HepG2 (cell line): Measurements from ENCODE around the gene IZUMO4. TPM values are rescaled to one million over a fixed set of nuclear protein-coding genes. Genes with fewer than 3 reads are reported as not detected.

Experiments used
- CBX2 ChIP-seq, 2 experiments: fragments of 200-600 bp in 1 of 2; sonication (generic); formaldehyde crosslinking in 1 of 2; IDR thresholded peaks; 2 replicates each; pipeline versions ENCODE4 v1.7.0 to v1.8.1; 2018 to 2022; ENCODE audit warnings: low read depth in 2 of 2, low read length in 1 of 2, mild to moderate bottlenecking in 1 of 2, missing genetic modification reagents in 1 of 2
- CBX5 ChIP-seq: sonication (generic); formaldehyde crosslinking; IDR thresholded peaks from 2 replicates; pipeline ENCODE4 v1.4.0; 2020; ENCODE audit warnings: missing genetic modification reagents, borderline replicate concordance
- GATAD1 ChIP-seq: IDR thresholded peaks from 2 replicates; pipeline ENCODE4 v1.6.1; 2016; ENCODE audit warnings: missing genetic modification reagents, missing compliant biosample characterization
- GLI4 ChIP-seq: sonication (generic); formaldehyde crosslinking; IDR thresholded peaks from 2 replicates; pipeline ENCODE4 v1.5.1; 2020; ENCODE audit warnings: missing genetic modification reagents, mild to moderate bottlenecking, moderate library complexity, borderline replicate concordance
- HNF4A ChIP-seq: sonication (generic); formaldehyde crosslinking; IDR thresholded peaks from 2 replicates; pipeline ENCODE4 v1.4.0; 2020; ENCODE audit warnings: missing genetic modification reagents
- KAT8 ChIP-seq: IDR thresholded peaks from 2 replicates; pipeline ENCODE4 v1.6.1; 2016; ENCODE audit warnings: missing genetic modification reagents, missing compliant biosample characterization
- MYNN ChIP-seq: sonication (generic); formaldehyde crosslinking; IDR thresholded peaks from 2 replicates; pipeline ENCODE4 v1.4.0; 2020; ENCODE audit warnings: mild to moderate bottlenecking, low read depth, missing genetic modification reagents
- POGK ChIP-seq: sonication (generic); formaldehyde crosslinking; conservative IDR thresholded peaks from 2 replicates; pipeline ENCODE4 v1.8.0; 2022; ENCODE audit warnings: mild to moderate bottlenecking, moderate library complexity, missing genetic modification reagents
- SMARCC2 ChIP-seq: fragments of 450-650 bp; IDR thresholded peaks from 2 replicates; pipeline ENCODE4 v1.6.1; 2017; ENCODE audit warnings: antibody characterized with exemption, mild to moderate bottlenecking
- SP2 ChIP-seq: sonication (generic); formaldehyde crosslinking; IDR thresholded peaks from 2 replicates; pipeline ENCODE4 v1.5.1; 2020; ENCODE audit warnings: mild to moderate bottlenecking, missing genetic modification reagents
- TAF1 ChIP-seq: sonication (generic); formaldehyde crosslinking; IDR thresholded peaks from 2 replicates; pipeline ENCODE4 v1.4.0; 2020; ENCODE audit warnings: missing genetic modification reagents
- TAF15 ChIP-seq: fragments of 200-400 bp; formaldehyde crosslinking; IDR thresholded peaks from one replicate; pipeline ENCODE4 v1.6.1; 2018; ENCODE audit warnings: mild to moderate bottlenecking, low read depth, low read length; ENCODE audit not compliant: poor library complexity, severe bottlenecking
- TBL1XR1 ChIP-seq: fragments of 150-350 bp; IDR thresholded peaks from 2 replicates; pipeline ENCODE4 v1.6.1; 2014; ENCODE audit warnings: borderline replicate concordance, low read length; ENCODE audit not compliant: partially characterized antibody
- TCF12 ChIP-seq, 2 experiments: fragments of 450-650 bp in 1 of 2; sonication (generic) in 1 of 2; formaldehyde crosslinking in 1 of 2; IDR thresholded peaks; 2 replicates each; pipeline versions ENCODE4 v1.6.1 to v1.8.0; 2017 to 2022; ENCODE audit warnings: antibody characterized with exemption in 1 of 2, mild to moderate bottlenecking in 1 of 2, missing genetic modification reagents in 1 of 2, moderate library complexity in 1 of 2
- TFDP1 ChIP-seq: IDR thresholded peaks from 2 replicates; pipeline ENCODE4 v1.6.1; 2016; ENCODE audit warnings: missing compliant biosample characterization, missing genetic modification reagents, borderline replicate concordance
- TOPORS ChIP-seq: sonication (generic); formaldehyde crosslinking; IDR thresholded peaks from 2 replicates; pipeline ENCODE4 v1.8.0; 2023; ENCODE audit warnings: mild to moderate bottlenecking, missing genetic modification reagents
- YEATS2 ChIP-seq: sonication (generic); formaldehyde crosslinking; IDR thresholded peaks from 2 replicates; pipeline ENCODE4 v1.4.0; 2020; ENCODE audit warnings: missing genetic modification reagents, borderline replicate concordance
- ZFP36L1 ChIP-seq: sonication (generic); formaldehyde crosslinking; IDR thresholded peaks from 2 replicates; pipeline ENCODE4 v1.8.0; 2022; ENCODE audit warnings: mild to moderate bottlenecking, missing genetic modification reagents, moderate library complexity
- ZNF17 ChIP-seq: sonication (generic); formaldehyde crosslinking; IDR thresholded peaks from 2 replicates; pipeline ENCODE4 v1.5.0; 2020; ENCODE audit warnings: mild to moderate bottlenecking, missing genetic modification reagents
- ZNF180 ChIP-seq: sonication (generic); formaldehyde crosslinking; IDR thresholded peaks from 2 replicates; pipeline ENCODE4 v1.4.0; 2020; ENCODE audit warnings: low read depth, missing genetic modification reagents, borderline replicate concordance
- ZNF20 ChIP-seq: sonication (generic); formaldehyde crosslinking; IDR thresholded peaks from 2 replicates; pipeline ENCODE4 v1.4.0; 2020; ENCODE audit warnings: mild to moderate bottlenecking, moderate library complexity, missing genetic modification reagents
- ZNF256 ChIP-seq: sonication (generic); formaldehyde crosslinking; conservative IDR thresholded peaks from 2 replicates; pipeline ENCODE4 v1.4.0; 2020; ENCODE audit warnings: missing genetic modification reagents
- ZNF691 ChIP-seq: sonication (generic); formaldehyde crosslinking; IDR thresholded peaks from 2 replicates; pipeline ENCODE4 v1.4.0; 2020; ENCODE audit warnings: missing genetic modification reagents, low read depth, mild to moderate bottlenecking, borderline replicate concordance
- ZNF703 ChIP-seq: sonication (generic); formaldehyde crosslinking; IDR thresholded peaks from 2 replicates; pipeline ENCODE4 v1.5.1; 2020; ENCODE audit warnings: missing genetic modification reagents, mild to moderate bottlenecking, moderate library complexity, borderline replicate concordance
- ZNF776 ChIP-seq: sonication (generic); formaldehyde crosslinking; IDR thresholded peaks from 2 replicates; pipeline ENCODE4 v1.4.0; 2020; ENCODE audit warnings: mild to moderate bottlenecking, missing genetic modification reagents
- ZNF780A ChIP-seq: sonication (generic); formaldehyde crosslinking; IDR thresholded peaks from 2 replicates; pipeline ENCODE4 v1.8.0; 2022; ENCODE audit warnings: mild to moderate bottlenecking, missing genetic modification reagents, moderate library complexity
- ZNF788 ChIP-seq: sonication (generic); formaldehyde crosslinking; IDR thresholded peaks from 2 replicates; pipeline ENCODE4 v1.5.0; 2020; ENCODE audit warnings: mild to moderate bottlenecking, missing genetic modification reagents, borderline replicate concordance
- polyA plus RNA-seq, 8 experiments: library from polyadenylated mRNA; depleted of rRNA in 3 of 8; stranded (reverse) in 7 of 8; unstranded in 1 of 8; fragments of >200 nt; fragmentation: Illumina TruSeq in 4 of 8; extraction: Trizol in 4 of 8; gene quantifications; 2 replicates each; pipeline versions ENCODE4 v1.2.1 to v1.2.3, GENCODE V29; 2011 to 2016; ENCODE audit warnings: low read depth in 4 of 8, missing spikeins in 1 of 8, mixed read lengths in 1 of 8; ENCODE audit not compliant: insufficient read depth in 1 of 8
- total RNA-seq, 5 experiments: library from RNA; depleted of rRNA; stranded (reverse); fragments of >200 nt; fragmentation: Illumina TruSeq; extraction: Trizol; gene quantifications; 2 replicates each; pipeline ENCODE4 v1.2.3, GENCODE V29; 2016; ENCODE audit warnings: low read depth in 1 of 5

The IZUMO4 gene
- total and polyA plus RNA-seq, 2 of the 13 experiments (the other 11 are each of a cell fraction or from before 2014, with no cell fraction given): 0.77 to 3.9 TPM

GRCh38 chr19:2064788-2065524 is 31.8 kb upstream of the IZUMO4 start (continued):
- no peak for TF ChIP-seq ZNF20 (CRISPR knock-in tag)
- no peak for TF ChIP-seq TCF12 (IDR thresholded peaks at IDR 0.05)
- TF ChIP-seq TCF12 (CRISPR knock-in tag; IDR thresholded peaks at IDR 0.05): 0 out of 2 replicates have a peak, but pooled peaks have one; percentile 14
- no peak for TF ChIP-seq ZNF180
- no peak for TF ChIP-seq CBX2 (IDR thresholded peaks at IDR 0.05; ENCODE audit: low read depth, low read length)
- TF ChIP-seq CBX2 (CRISPR knock-in tag; IDR thresholded peaks at IDR 0.05; ENCODE audit: low read depth): no peak
- TF ChIP-seq ZNF780A (CRISPR knock-in tag): no peak
- no peak for TF ChIP-seq ZNF776 (CRISPR knock-in tag)
- no peak for TF ChIP-seq GLI4 (CRISPR knock-in tag)
- TF ChIP-seq HNF4A (CRISPR knock-in tag): 0 out of 2 replicates have a peak, but pooled peaks have one; percentile 8
- 0 out of 2 replicates have a peak, but pooled peaks have one; percentile 27 for TF ChIP-seq MYNN (CRISPR knock-in tag)
- TF ChIP-seq ZNF256 (CRISPR knock-in tag): no peak
- TF ChIP-seq TFDP1: no peak; the same call in 1 of the 2 replicates
- TF ChIP-seq ZNF703: no peak
- no peak for TF ChIP-seq GATAD1
- no peak for TF ChIP-seq ZFP36L1 (CRISPR knock-in tag)
- no peak for TF ChIP-seq TAF15
- no peak; the same call in 1 of the 2 replicates for TF ChIP-seq POGK (CRISPR knock-in tag)
- no peak for TF ChIP-seq TAF1
- TF ChIP-seq TBL1XR1: no peak
- TF ChIP-seq SP2 (CRISPR knock-in tag): no peak
- TF ChIP-seq ZNF691: 0 out of 2 replicates have a peak, but pooled peaks have one; percentile 29
- TF ChIP-seq TOPORS (CRISPR knock-in tag): no peak
- no peak for TF ChIP-seq YEATS2 (CRISPR knock-in tag)
- TF ChIP-seq KAT8 (CRISPR knock-in tag): peak; percentile 21; the same call in 1 of the 2 replicates
- TF ChIP-seq ZNF17 (CRISPR knock-in tag): no peak
- TF ChIP-seq ZNF788: peak; percentile 62; the same call in 1 of the 2 replicates
- no peak for TF ChIP-seq SMARCC2
- TF ChIP-seq CBX5: peak; percentile 47; the same call in 1 of the 2 replicates
